ENCODE data around the gene BTBD7. TPM values are rescaled to one million over a fixed set of nuclear protein-coding genes. Genes with fewer than 3 reads are reported as not detected.

BTBD7 gene
- total and polyA plus RNA-seq, 2 donors (not counting 1 experiment from before 2014, with no cell fraction given), result 8.1 to 48.6 TPM

GRCh38 chr14:93281937-93282336, 50.9 kb downstream of the BTBD7 start:
- Histone ChIP-seq H3K79me2 (ENCODE audit: control insufficient read depth, insufficient read depth, low read length) (peaks cover 12% of the 10 kb centered on the region), H3K4me2 (replicated peaks; ENCODE audit: low read depth, low read length, poor library complexity, severe bottlenecking) (no peak overlapping the region), H2AFZ (ENCODE audit: insufficient read depth, low read depth, low read length, poor library complexity, severe bottlenecking) (no peak overlapping the region), H3K4me1 (ENCODE audit: control insufficient read depth in 2 of 2, insufficient read depth in 2 of 2, low read length in 2 of 2) (no peaks in the 10 kb centered on the region), H4K20me1 (ENCODE audit: control insufficient read depth, insufficient read depth, low read length, poor library complexity, severe bottlenecking) (no peaks in the 10 kb centered on the region), H3K9ac (ENCODE audit: low read length) (no peak overlapping the region), H3K36me3 (replicated peaks in 1 of 2; ENCODE audit: control extremely low read depth in 1 of 2, control insufficient read depth in 1 of 2, extremely low read depth in 1 of 2, insufficient read depth in 2 of 2, low read length in 1 of 2) (peaks cover 0 to 7% of the 10 kb centered on the region in 2 experiments), H3K4me3 (ENCODE audit: control extremely low read depth in 1 of 5, extremely low read depth in 1 of 5, insufficient read depth in 1 of 5, low read depth in 2 of 5, low read length in 4 of 5) (no peak overlapping the region), H3K27ac (ENCODE audit: low read length in 2 of 2) (no peak overlapping the region), H3K27me3 (replicated peaks in 1 of 4; ENCODE audit: control extremely low read depth in 1 of 4, control insufficient read depth in 3 of 4, insufficient read depth in 4 of 4, low read length in 3 of 4) (no peaks in the 10 kb centered on the region), H3K9me3 (ENCODE audit: control extremely low read depth in 1 of 3, control insufficient read depth in 2 of 3, insufficient read depth in 1 of 3, low read length in 2 of 3) (no peaks in the 10 kb centered on the region)
- peaks cover 7% of the 10 kb centered on the region for H3K4me1 Mint-ChIP-seq
- no peaks in the 10 kb centered on the region for H3K27me3 Mint-ChIP-seq
- WGBS (ENCODE audit: insufficient coverage), result no CpG with 5 or more reads among the region's 1 CpG
- POLR2A ChIA-PET, result interaction anchor here (0.5 to 0.7 kb wide), 2 partner anchors 53 to 1281 kb away, joined by 3 read pairs; no protein-coding TSS in a partner anchor
- intact Hi-C loops (cut with micrococcal nuclease), result no loop called here
- no peak for DNase-seq
- no peak for ATAC-seq (ENCODE audit: low read depth)
- H3K27ac Mint-ChIP-seq, result no peak overlapping the region
- TF ChIP-seq EZH2 (IDR thresholded peaks at IDR 0.05; ENCODE audit: borderline replicate concordance, insufficient read depth, low read depth, low read length, poor library complexity, severe bottlenecking), result no peak
- TF ChIP-seq CTCF (IDR thresholded peaks at IDR 0.05), result no peak
- no peak overlapping the region for H3K4me3 Mint-ChIP-seq
- no peaks in the 10 kb centered on the region for H3K9me3 Mint-ChIP-seq (ENCODE audit: insufficient read depth)
- CTCF ChIA-PET, result no interaction called here

- intact Hi-C loops (cut with micrococcal nuclease), result no loop called here
- DNase-seq (no peak), ATAC-seq (ENCODE audit: low read depth) (no peak)
- no peak overlapping the region for H2AFZ ChIP-seq (ENCODE audit: insufficient read depth, low read depth, low read length, poor library complexity, severe bottlenecking)
- H3K4me1 ChIP-seq (ENCODE audit: control insufficient read depth in 2 of 2, insufficient read depth in 2 of 2, low read length in 2 of 2), result no peaks in the 10 kb centered on the region
- WGBS (ENCODE audit: insufficient coverage), result 100% methylated on average over 2 of the region's 5 CpGs
- TF ChIP-seq CTCF (IDR thresholded peaks at IDR 0.05) (no peak), EZH2 (IDR thresholded peaks at IDR 0.05; ENCODE audit: borderline replicate concordance, insufficient read depth, low read depth, low read length, poor library complexity, severe bottlenecking) (no peak)
- ChIA-PET POLR2A (interaction anchor here (0.7 kb wide), 1 partner anchor 41 kb away, joined by 4 read pairs; no protein-coding TSS in a partner anchor), CTCF (no interaction called here)
- no peaks in the 10 kb centered on the region for H3K27me3 ChIP-seq (replicated peaks in 1 of 4; ENCODE audit: control extremely low read depth in 1 of 4, control insufficient read depth in 3 of 4, insufficient read depth in 4 of 4, low read length in 3 of 4)
- H4K20me1 ChIP-seq (ENCODE audit: control insufficient read depth, insufficient read depth, low read length, poor library complexity, severe bottlenecking), result no peaks in the 10 kb centered on the region
- H3K4me3 ChIP-seq (ENCODE audit: control extremely low read depth in 1 of 5, extremely low read depth in 1 of 5, insufficient read depth in 1 of 5, low read depth in 2 of 5, low read length in 4 of 5), result no peak overlapping the region
- H3K4me1 Mint-ChIP-seq, result peaks cover 3% of the 10 kb centered on the region
- H3K9me3 Mint-ChIP-seq (ENCODE audit: insufficient read depth), result no peaks in the 10 kb centered on the region
- H3K27ac ChIP-seq (ENCODE audit: low read length in 2 of 2), result no peak overlapping the region
- no peaks in the 10 kb centered on the region for H3K27me3 Mint-ChIP-seq
- H3K36me3 ChIP-seq (replicated peaks in 1 of 2; ENCODE audit: control extremely low read depth in 1 of 2, control insufficient read depth in 1 of 2, extremely low read depth in 1 of 2, insufficient read depth in 2 of 2, low read length in 1 of 2), result peaks cover 0 to 3% of the 10 kb centered on the region in 2 experiments
- no peak overlapping the region for H3K27ac Mint-ChIP-seq
- H3K9ac ChIP-seq (ENCODE audit: low read length), result no peak overlapping the region
- H3K9me3 ChIP-seq (ENCODE audit: control extremely low read depth in 1 of 3, control insufficient read depth in 2 of 3, insufficient read depth in 1 of 3, low read length in 2 of 3), result no peaks in the 10 kb centered on the region
- H3K4me2 ChIP-seq (replicated peaks; ENCODE audit: low read depth, low read length, poor library complexity, severe bottlenecking), result no peak overlapping the region
- no peak overlapping the region for H3K4me3 Mint-ChIP-seq
- H3K79me2 ChIP-seq (ENCODE audit: control insufficient read depth, insufficient read depth, low read length), result peaks cover 3% of the 10 kb centered on the region
Measured at GRCh38 chr14:93280743-93281142, 52.1 kb downstream of the BTBD7 start.
